Astrocyte of the spinal cord (primary cell): ENCODE results near the gene VPREB3.

Experiments
- DNase-seq: peaks from one replicate; pipeline ENCODE4 v3.0.0; 2011; ENCODE audit warnings: low read depth, low spot score
- H3K4me3 ChIP-seq: 2 replicates; pipeline ENCODE4 v1.5.1; 2011; ENCODE audit warnings: low read depth, mild to moderate bottlenecking, low read length, moderate library complexity
- in situ Hi-C: cut with HindIII; loops from 2 replicates; pipeline ENCODE4 v1.10.0; 2017; ENCODE audit warnings: low sequenced_read_pairs
- TF ChIP-seq, protein P1 (sequence below): IDR thresholded peaks from 2 replicates; pipeline ENCODE4 v1.5.1; 2012; ENCODE audit warnings: low read depth, mild to moderate bottlenecking, low read length, inconsistent platforms

Gene VPREB3

DNA sequence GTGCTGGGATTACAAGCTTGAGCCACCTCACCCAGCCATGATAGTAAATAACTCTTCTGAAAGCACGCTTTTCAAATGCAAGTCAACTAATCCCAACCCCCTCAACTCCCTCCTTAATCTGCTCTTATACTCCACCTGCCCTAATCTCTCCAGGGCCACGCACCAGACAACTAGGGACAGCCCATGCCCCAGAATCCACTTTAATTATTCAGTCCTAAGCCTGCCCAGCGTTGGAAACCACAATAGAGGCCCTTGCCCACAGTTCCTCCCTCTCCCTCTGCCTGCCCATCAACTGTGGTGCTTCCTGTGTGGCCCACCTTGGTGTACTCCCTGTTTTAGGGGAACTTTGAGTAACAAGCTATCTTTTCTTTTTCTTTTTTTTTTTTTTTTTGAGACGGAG is 2.7 kb upstream of the VPREB3 start:
- TF ChIP-seq, protein P1, sequence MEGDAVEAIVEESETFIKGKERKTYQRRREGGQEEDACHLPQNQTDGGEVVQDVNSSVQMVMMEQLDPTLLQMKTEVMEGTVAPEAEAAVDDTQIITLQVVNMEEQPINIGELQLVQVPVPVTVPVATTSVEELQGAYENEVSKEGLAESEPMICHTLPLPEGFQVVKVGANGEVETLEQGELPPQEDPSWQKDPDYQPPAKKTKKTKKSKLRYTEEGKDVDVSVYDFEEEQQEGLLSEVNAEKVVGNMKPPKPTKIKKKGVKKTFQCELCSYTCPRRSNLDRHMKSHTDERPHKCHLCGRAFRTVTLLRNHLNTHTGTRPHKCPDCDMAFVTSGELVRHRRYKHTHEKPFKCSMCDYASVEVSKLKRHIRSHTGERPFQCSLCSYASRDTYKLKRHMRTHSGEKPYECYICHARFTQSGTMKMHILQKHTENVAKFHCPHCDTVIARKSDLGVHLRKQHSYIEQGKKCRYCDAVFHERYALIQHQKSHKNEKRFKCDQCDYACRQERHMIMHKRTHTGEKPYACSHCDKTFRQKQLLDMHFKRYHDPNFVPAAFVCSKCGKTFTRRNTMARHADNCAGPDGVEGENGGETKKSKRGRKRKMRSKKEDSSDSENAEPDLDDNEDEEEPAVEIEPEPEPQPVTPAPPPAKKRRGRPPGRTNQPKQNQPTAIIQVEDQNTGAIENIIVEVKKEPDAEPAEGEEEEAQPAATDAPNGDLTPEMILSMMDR: no peak
- no peak overlapping the region for H3K4me3 ChIP-seq
- DNase-seq: no peak
- in situ Hi-C loops: no loop called here

- no peak overlapping the region for H3K4me3 ChIP-seq
- in situ Hi-C loops: no loop called here
- TF ChIP-seq, protein P1: no peak
- DNase-seq: no peak
These were observed 1.5 kb upstream of the VPREB3 start for GRCh38 chr22:23755711-23756110.

- in situ Hi-C loops: no loop called here
- H3K4me3 ChIP-seq: no peak overlapping the region
- TF ChIP-seq, protein P1: no peak
- DNase-seq: no peak
These were observed 883 bp upstream of the VPREB3 start for GRCh38 chr22:23754980-23755636.

- in situ Hi-C loops: no loop called here
- TF ChIP-seq, protein P1: no peak
- DNase-seq: no peak
- H3K4me3 ChIP-seq: no peak overlapping the region
These were observed 840 bp downstream of the VPREB3 start for GRCh38 chr22:23753385-23753784.

- in situ Hi-C loops: no loop called here
- no peak overlapping the region for H3K4me3 ChIP-seq
- TF ChIP-seq, protein P1: no peak
- no peak for DNase-seq
These were observed 1.5 kb downstream of the VPREB3 start for GRCh38 chr22:23752750-23753149.

DNA sequence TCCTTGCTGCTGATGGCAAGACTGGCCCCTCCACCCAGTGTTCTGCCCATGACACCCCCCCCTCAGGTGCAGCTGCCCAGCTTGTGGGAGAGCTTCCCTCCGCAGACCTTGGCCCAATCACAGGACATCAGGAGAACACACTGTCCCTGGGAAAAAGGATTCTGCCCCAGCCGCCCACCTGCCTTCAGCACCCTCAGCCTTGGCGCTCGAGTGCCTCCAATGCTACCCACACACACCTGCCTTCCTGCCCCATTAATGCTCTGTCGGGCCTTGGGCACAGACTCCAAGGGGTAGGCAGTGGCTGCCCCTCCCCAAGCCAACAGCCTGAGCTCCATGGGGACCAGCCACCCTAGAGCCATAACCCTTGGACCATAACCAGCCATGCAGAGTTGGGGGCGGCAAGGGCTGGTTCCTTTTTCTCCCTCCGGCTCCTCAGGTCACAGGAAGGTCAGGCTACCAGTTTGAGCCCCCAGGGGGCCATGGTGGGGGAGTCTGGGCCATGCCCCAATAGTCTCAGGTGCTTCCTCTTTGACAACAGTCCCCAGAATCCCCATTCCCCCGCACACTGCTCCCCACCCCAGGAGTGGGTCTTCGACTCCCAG is 2.0 kb downstream of the VPREB3 start:
- in situ Hi-C loops: no loop called here
- H3K4me3 ChIP-seq: no peak overlapping the region
- no peak for DNase-seq
- TF ChIP-seq, protein P1: no peak
